Astrocyte of the cerebellum (primary cell): ENCODE results near the gene DENR.

Experiments used
- DNase-seq: peaks from one replicate; pipeline ENCODE4 v3.0.0-alpha.2; 2011; ENCODE audit warnings: low read depth
- H3K4me3 ChIP-seq: 2 replicates; pipeline ENCODE4 v1.5.1; 2011; ENCODE audit warnings: mild to moderate bottlenecking, low read depth, low read length, moderate library complexity
- CTCF ChIP-seq: IDR thresholded peaks from 2 replicates; pipeline ENCODE4 v1.5.1; 2012; ENCODE audit warnings: low read length, low read depth, moderate library complexity, mild to moderate bottlenecking; ENCODE audit errors: missing control alignments
- in situ Hi-C: cut with HindIII; loops from 2 replicates; pipeline ENCODE4 v1.10.0; 2017; ENCODE audit warnings: low sequenced_read_pairs

DENR gene

GRCh38 chr12:122732170-122732569, 20.5 kb upstream of the DENR start:
- DNase-seq = no peak
- no peak for TF ChIP-seq CTCF
- in situ Hi-C loops = no loop called here
- H3K4me3 ChIP-seq = no peak overlapping the region

GRCh38 chr12:122732611-122733010, 20.0 kb upstream of the DENR start:
- in situ Hi-C loops = no loop called here
- TF ChIP-seq CTCF = no peak
- no peak overlapping the region for H3K4me3 ChIP-seq
- DNase-seq = no peak

- DNase-seq = no peak
- in situ Hi-C loops = no loop called here
These were observed 14.1 kb upstream of the DENR start for GRCh38 chr12:122738571-122738970.

GRCh38 chr12:122740351-122740750, 12.3 kb upstream of the DENR start:
- no peak for DNase-seq
- in situ Hi-C loops = no loop called here

More at GRCh38 chr12:122738571-122738970, 14.1 kb upstream of the DENR start:
- H3K4me3 ChIP-seq = no peak overlapping the region
- no peak for TF ChIP-seq CTCF

GRCh38 chr12:122743895-122744525, 8.6 kb upstream of the DENR start:
- H3K4me3 ChIP-seq = no peak overlapping the region
- no peak for TF ChIP-seq CTCF
- in situ Hi-C loops = no loop called here
- DNase-seq = no peak

More at GRCh38 chr12:122740351-122740750, 12.3 kb upstream of the DENR start:
- no peak overlapping the region for H3K4me3 ChIP-seq
- no peak for TF ChIP-seq CTCF

GRCh38 chr12:122747224-122748135, 5.1 kb upstream of the DENR start:
- in situ Hi-C loops = no loop called here
- no peak overlapping the region for H3K4me3 ChIP-seq
- no peak for TF ChIP-seq CTCF
- no peak for DNase-seq
